Mesendoderm (in vitro differentiated cells): ENCODE results near the gene TMEM174.
A peak's percentile ranks its signal among the peaks of the same experiment; 100 is the strongest.

Experiments
- DNase-seq: peaks from one replicate; pipeline ENCODE4 v3.0.0; 2013
- H2AK5ac ChIP-seq: 2 replicates; pipeline ENCODE4 v1.6.1; 2013; ENCODE audit warnings: low read length, inconsistent platforms
- H2BK120ac ChIP-seq: 2 replicates; pipeline ENCODE4 v1.6.1; 2013; ENCODE audit warnings: low read depth, mild to moderate bottlenecking, low read length, moderate library complexity, mixed read lengths
- H2BK15ac ChIP-seq: replicated peaks from 2 replicates; pipeline ENCODE4 v1.6.1; 2013; ENCODE audit warnings: low read depth, mild to moderate bottlenecking, moderate library complexity
- H2BK5ac ChIP-seq: 2 replicates; pipeline ENCODE4 v1.6.1; 2013; ENCODE audit warnings: low read length, inconsistent platforms
- H3K18ac ChIP-seq: 2 replicates; pipeline ENCODE4 v1.6.1; 2013; ENCODE audit warnings: mild to moderate bottlenecking, low read length, mixed read lengths
- H3K23ac ChIP-seq: one replicate; pipeline ENCODE4 v1.6.1; 2013; ENCODE audit warnings: low read length
- H3K27ac ChIP-seq: 2 replicates; pipeline ENCODE4 v1.5.1; 2013; ENCODE audit warnings: low read depth, mild to moderate bottlenecking, inconsistent platforms, low read length, moderate library complexity
- H3K27me3 ChIP-seq: 2 replicates; pipeline ENCODE4 v1.6.1; 2013; ENCODE audit warnings: low read length, control low read depth, mild to moderate bottlenecking, inconsistent platforms; ENCODE audit not compliant: insufficient read depth, poor library complexity
- H3K36me3 ChIP-seq: 2 replicates; pipeline ENCODE4 v1.6.1; 2013; ENCODE audit warnings: low read length, inconsistent platforms; ENCODE audit not compliant: control insufficient read depth, insufficient read depth
- H3K4ac ChIP-seq: one replicate; pipeline ENCODE4 v1.6.1; 2013; ENCODE audit warnings: low read depth, mild to moderate bottlenecking, low read length, moderate library complexity
- H3K4me1 ChIP-seq: 2 replicates; pipeline ENCODE4 v1.6.1; 2013; ENCODE audit warnings: low read depth, low read length, inconsistent platforms; ENCODE audit not compliant: control insufficient read depth
- H3K4me2 ChIP-seq: 2 replicates; pipeline ENCODE4 v1.6.1; 2013; ENCODE audit warnings: low read length
- H3K4me3 ChIP-seq: 2 replicates; pipeline ENCODE4 v1.5.1; 2013; ENCODE audit warnings: mild to moderate bottlenecking, low read length
- H3K56ac ChIP-seq: one replicate; pipeline ENCODE4 v1.6.1; 2013; ENCODE audit warnings: low read length
- H3K79me1 ChIP-seq: 2 replicates; pipeline ENCODE4 v1.6.1; 2013; ENCODE audit warnings: low read length, inconsistent platforms
- H3K79me2 ChIP-seq: 2 replicates; pipeline ENCODE4 v1.6.1; 2013; ENCODE audit warnings: mild to moderate bottlenecking, low read length; ENCODE audit not compliant: control insufficient read depth, insufficient read depth
- H3K9ac ChIP-seq: 2 replicates; pipeline ENCODE4 v1.6.1; 2013; ENCODE audit warnings: low read length, inconsistent platforms
- H4K5ac ChIP-seq: one replicate; pipeline ENCODE4 v1.6.1; 2013; ENCODE audit warnings: low read length
- H4K8ac ChIP-seq: one replicate; pipeline ENCODE4 v1.6.1; 2013; ENCODE audit warnings: low read depth, mild to moderate bottlenecking, control low read depth, low read length, moderate library complexity
- WGBS: extraction: QIAGEN DNeasy Blood & Tissue Kit; methylation state at CpG from one replicate; pipeline ENCODE4 v1.1.7; 2013; ENCODE audit warnings: low lambda C conversion rate, missing lambda C conversion rate; ENCODE audit not compliant: insufficient coverage; ENCODE audit errors: extremely low coverage; 5-methylcytosine and 5-hydroxymethylcytosine counted together

TMEM174 gene

GRCh38 chr5:73198833-73199592 lies 26.0 kb downstream of the TMEM174 start:
- no peak for DNase-seq
- Histone ChIP-seq H2AK5ac (no peak overlapping the region), H3K4ac (no peak overlapping the region), H2BK5ac (no peak overlapping the region), H3K4me1 (no peaks in the 10 kb centered on the region), H3K79me1 (no peaks in the 10 kb centered on the region), H3K79me2 (no peaks in the 10 kb centered on the region), H4K8ac (no peak overlapping the region), H3K4me2 (no peak overlapping the region), H4K5ac (no peak overlapping the region), H3K23ac (no peak overlapping the region), H3K27me3 (no peaks in the 10 kb centered on the region), H2BK15ac (no peak overlapping the region), H3K9ac (no peak overlapping the region), H3K27ac (no peak overlapping the region), H3K4me3 (no peak overlapping the region), H3K18ac (no peak overlapping the region), H2BK120ac (no peak overlapping the region), H3K36me3 (no peaks in the 10 kb centered on the region), H3K56ac (no peak overlapping the region)
- WGBS: no CpG with 5 or more reads among the region's 3 CpGs

GRCh38 chr5:73199671-73200070 lies 26.7 kb downstream of the TMEM174 start:
- Histone ChIP-seq H3K79me2 (no peaks in the 10 kb centered on the region), H3K18ac (no peak overlapping the region), H3K4ac (no peak overlapping the region), H3K27me3 (no peaks in the 10 kb centered on the region), H3K4me3 (no peak overlapping the region), H2BK5ac (no peak overlapping the region), H3K4me1 (no peaks in the 10 kb centered on the region), H3K9ac (no peak overlapping the region), H2AK5ac (no peak overlapping the region), H3K79me1 (no peaks in the 10 kb centered on the region), H4K8ac (no peak overlapping the region), H2BK15ac (no peak overlapping the region), H3K56ac (no peak overlapping the region), H3K23ac (no peak overlapping the region), H2BK120ac (no peak overlapping the region), H3K4me2 (no peak overlapping the region), H3K27ac (no peak overlapping the region), H4K5ac (no peak overlapping the region), H3K36me3 (no peaks in the 10 kb centered on the region)
- DNase-seq: no peak
- no CpG with 5 or more reads among the region's 5 CpGs for WGBS

- Histone ChIP-seq H3K36me3 (no peaks in the 10 kb centered on the region), H3K4me3 (no peak overlapping the region), H3K79me1 (no peaks in the 10 kb centered on the region), H3K4me2 (peak overlapping the region; percentile 32), H3K18ac (no peak overlapping the region), H3K56ac (peak overlapping the region; percentile 59), H4K5ac (no peak overlapping the region), H3K9ac (peak overlapping the region; percentile 33), H2AK5ac (no peak overlapping the region), H4K8ac (no peak overlapping the region), H3K4ac (no peak overlapping the region), H2BK15ac (no peak overlapping the region), H3K27ac (no peak overlapping the region), H3K79me2 (no peaks in the 10 kb centered on the region), H2BK120ac (no peak overlapping the region), H3K27me3 (no peaks in the 10 kb centered on the region), H3K23ac (no peak overlapping the region), H3K4me1 (no peaks in the 10 kb centered on the region), H2BK5ac (no peak overlapping the region)
- peak; percentile 94 for DNase-seq
- no CpG with 5 or more reads among the region's 34 CpGs for WGBS
These were observed 28.8 kb downstream of the TMEM174 start for GRCh38 chr5:73201547-73202513.

- Histone ChIP-seq H2BK15ac (no peak overlapping the region), H3K4ac (no peak overlapping the region), H3K27me3 (no peaks in the 10 kb centered on the region), H3K18ac (no peak overlapping the region), H3K23ac (no peak overlapping the region), H3K79me1 (no peaks in the 10 kb centered on the region), H3K4me2 (no peak overlapping the region), H3K4me3 (no peak overlapping the region), H3K56ac (no peak overlapping the region), H2AK5ac (no peak overlapping the region), H2BK5ac (no peak overlapping the region), H4K8ac (no peak overlapping the region), H3K79me2 (no peaks in the 10 kb centered on the region), H3K9ac (no peak overlapping the region), H2BK120ac (no peak overlapping the region), H3K4me1 (no peaks in the 10 kb centered on the region), H4K5ac (no peak overlapping the region), H3K36me3 (no peaks in the 10 kb centered on the region), H3K27ac (no peak overlapping the region)
- DNase-seq: no peak
- WGBS: no CpG with 5 or more reads among the region's 3 CpGs
These were observed 31.3 kb downstream of the TMEM174 start for GRCh38 chr5:73204332-73204731.

GRCh38 chr5:73204733-73205132 lies 31.7 kb downstream of the TMEM174 start:
- no peaks in the 10 kb centered on the region for H3K36me3 ChIP-seq
- H4K5ac ChIP-seq: no peak overlapping the region
- no peak overlapping the region for H3K4ac ChIP-seq
- H3K23ac ChIP-seq: no peak overlapping the region
- no peak overlapping the region for H3K4me3 ChIP-seq
- no peak overlapping the region for H2BK15ac ChIP-seq
- no peak overlapping the region for H3K18ac ChIP-seq
- no peak overlapping the region for H2AK5ac ChIP-seq
- H2BK5ac ChIP-seq: no peak overlapping the region
- H3K9ac ChIP-seq: no peak overlapping the region
- H3K4me1 ChIP-seq: no peaks in the 10 kb centered on the region
- 100% methylated on average over 1 of the region's 5 CpGs for WGBS
- DNase-seq: no peak
- no peak overlapping the region for H3K56ac ChIP-seq
- H2BK120ac ChIP-seq: no peak overlapping the region
- H3K4me2 ChIP-seq: no peak overlapping the region
- H3K27ac ChIP-seq: no peak overlapping the region
- no peak overlapping the region for H4K8ac ChIP-seq
- H3K27me3 ChIP-seq: no peaks in the 10 kb centered on the region
- H3K79me2 ChIP-seq: no peaks in the 10 kb centered on the region
- no peaks in the 10 kb centered on the region for H3K79me1 ChIP-seq
